Measurements from ENCODE around the gene SGTA. TPM values are rescaled to one million over a fixed set of nuclear protein-coding genes. Genes with fewer than 3 reads are reported as not detected.
"Not testable (repeated sequence)": the region's sequence is repeated elsewhere in the genome, so short reads cannot be mapped to it uniquely, and the experiment has no call there.

The SGTA gene
- total RNA-seq, 2 donors from 2014 or later: 73.9 to 81.5 TPM

- Mint-ChIP-seq H3K9me3 (no peaks in the 10 kb centered on the region), H3K36me3 (ENCODE audit: low read depth) (peaks cover 73% of the 10 kb centered on the region), H3K27ac (no peak overlapping the region), H3K27me3 (ENCODE audit: insufficient read depth) (no peaks in the 10 kb centered on the region), H3K4me3 (no peak overlapping the region), H3K4me1 (no peaks in the 10 kb centered on the region)
- 93 to 98% methylated on average over 12 to 27 of the region's 27 CpGs for WGBS, 2 experiments (ENCODE audit: insufficient coverage in 1 of 2, insufficient read length in 1 of 2)
- H3K9me3 ChIP-seq (ENCODE audit: control insufficient read depth, low read length): no peaks in the 10 kb centered on the region
- H3K36me3 ChIP-seq (ENCODE audit: control insufficient read depth, insufficient read depth, low read length): peaks cover 67% of the 10 kb centered on the region
- H3K27ac ChIP-seq (ENCODE audit: low read depth, low read length): no peak overlapping the region
- TF ChIP-seq, protein P1, sequence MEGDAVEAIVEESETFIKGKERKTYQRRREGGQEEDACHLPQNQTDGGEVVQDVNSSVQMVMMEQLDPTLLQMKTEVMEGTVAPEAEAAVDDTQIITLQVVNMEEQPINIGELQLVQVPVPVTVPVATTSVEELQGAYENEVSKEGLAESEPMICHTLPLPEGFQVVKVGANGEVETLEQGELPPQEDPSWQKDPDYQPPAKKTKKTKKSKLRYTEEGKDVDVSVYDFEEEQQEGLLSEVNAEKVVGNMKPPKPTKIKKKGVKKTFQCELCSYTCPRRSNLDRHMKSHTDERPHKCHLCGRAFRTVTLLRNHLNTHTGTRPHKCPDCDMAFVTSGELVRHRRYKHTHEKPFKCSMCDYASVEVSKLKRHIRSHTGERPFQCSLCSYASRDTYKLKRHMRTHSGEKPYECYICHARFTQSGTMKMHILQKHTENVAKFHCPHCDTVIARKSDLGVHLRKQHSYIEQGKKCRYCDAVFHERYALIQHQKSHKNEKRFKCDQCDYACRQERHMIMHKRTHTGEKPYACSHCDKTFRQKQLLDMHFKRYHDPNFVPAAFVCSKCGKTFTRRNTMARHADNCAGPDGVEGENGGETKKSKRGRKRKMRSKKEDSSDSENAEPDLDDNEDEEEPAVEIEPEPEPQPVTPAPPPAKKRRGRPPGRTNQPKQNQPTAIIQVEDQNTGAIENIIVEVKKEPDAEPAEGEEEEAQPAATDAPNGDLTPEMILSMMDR (conservative IDR thresholded peaks at IDR 0.05): no peak
- no peak overlapping the region for H3K9ac ChIP-seq (ENCODE audit: extremely low read depth, low read length, poor library complexity, severe bottlenecking)
- no peaks in the 10 kb centered on the region for H3K27me3 ChIP-seq (ENCODE audit: control insufficient read depth, insufficient read depth, low read length, poor library complexity, severe bottlenecking)
- no peak overlapping the region for H3K4me3 ChIP-seq (ENCODE audit: low read length)
- peaks cover 2% of the 10 kb centered on the region for H3K4me1 ChIP-seq (ENCODE audit: control insufficient read depth, insufficient read depth, low read length)
- DNase-seq: no peak
Measured at GRCh38 chr19:2795827-2796658, 13.0 kb upstream of the SGTA start.

DNA sequence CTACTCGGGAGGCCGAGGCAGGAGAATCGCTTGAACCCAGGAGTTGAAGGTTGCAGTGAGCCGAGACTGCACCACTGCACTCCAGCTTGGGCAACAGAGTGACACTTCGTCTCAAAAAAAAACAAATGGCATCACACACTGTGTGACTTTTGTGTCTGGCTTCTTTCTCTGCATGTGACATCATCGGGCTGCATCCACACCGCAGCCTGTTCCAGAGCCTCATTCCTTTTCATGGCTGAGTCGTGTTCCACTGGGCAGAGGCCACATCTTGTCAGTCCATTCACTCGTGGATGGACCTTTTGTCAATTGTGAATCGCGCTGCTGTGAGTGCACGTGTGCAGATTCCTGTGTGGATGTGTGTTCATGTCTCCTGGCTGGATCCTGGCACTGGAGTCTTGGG is 10.5 kb upstream of the SGTA start:
- no peaks in the 10 kb centered on the region for H3K9me3 Mint-ChIP-seq
- H3K4me3 Mint-ChIP-seq: no peak overlapping the region
- Histone ChIP-seq H3K4me1 (ENCODE audit: control insufficient read depth, insufficient read depth, low read length) (peaks cover 2% of the 10 kb centered on the region), H3K36me3 (ENCODE audit: control insufficient read depth, insufficient read depth, low read length) (peaks cover 54% of the 10 kb centered on the region), H3K9ac (ENCODE audit: extremely low read depth, low read length, poor library complexity, severe bottlenecking) (no peak overlapping the region), H3K27ac (ENCODE audit: low read depth, low read length) (no peak overlapping the region), H3K9me3 (ENCODE audit: control insufficient read depth, low read length) (no peaks in the 10 kb centered on the region), H3K4me3 (ENCODE audit: low read length) (no peak overlapping the region), H3K27me3 (ENCODE audit: control insufficient read depth, insufficient read depth, low read length, poor library complexity, severe bottlenecking) (no peaks in the 10 kb centered on the region)
- 95% methylated on average over 12 of the region's 12 CpGs for WGBS, 2 experiments (ENCODE audit: insufficient coverage in 1 of 2, insufficient read length in 1 of 2)
- DNase-seq: no peak
- peaks cover 62% of the 10 kb centered on the region for H3K36me3 Mint-ChIP-seq (ENCODE audit: low read depth)
- H3K4me1 Mint-ChIP-seq: no peaks in the 10 kb centered on the region
- TF ChIP-seq, protein P1 (conservative IDR thresholded peaks at IDR 0.05): no peak
- no peak overlapping the region for H3K27ac Mint-ChIP-seq
- H3K27me3 Mint-ChIP-seq (ENCODE audit: insufficient read depth): no peaks in the 10 kb centered on the region

GRCh38 chr19:2793126-2793525 is 10.1 kb upstream of the SGTA start:
- H3K4me1 ChIP-seq (ENCODE audit: control insufficient read depth, insufficient read depth, low read length): no peaks in the 10 kb centered on the region
- no peaks in the 10 kb centered on the region for H3K9me3 ChIP-seq (ENCODE audit: control insufficient read depth, low read length)
- H3K27me3 ChIP-seq (ENCODE audit: control insufficient read depth, insufficient read depth, low read length, poor library complexity, severe bottlenecking): no peaks in the 10 kb centered on the region
- DNase-seq: no peak
- peaks cover 51% of the 10 kb centered on the region for H3K36me3 ChIP-seq (ENCODE audit: control insufficient read depth, insufficient read depth, low read length)
- no peak overlapping the region for H3K4me3 ChIP-seq (ENCODE audit: low read length)
- H3K27ac Mint-ChIP-seq: no peak overlapping the region
- no peaks in the 10 kb centered on the region for H3K4me1 Mint-ChIP-seq
- no peak overlapping the region for H3K27ac ChIP-seq (ENCODE audit: low read depth, low read length)
- no peaks in the 10 kb centered on the region for H3K27me3 Mint-ChIP-seq (ENCODE audit: insufficient read depth)
- H3K4me3 Mint-ChIP-seq: no peak overlapping the region
- WGBS, 2 experiments (ENCODE audit: insufficient coverage in 1 of 2, insufficient read length in 1 of 2): 88 to 95% methylated on average over 2 to 7 of the region's 7 CpGs
- H3K36me3 Mint-ChIP-seq (ENCODE audit: low read depth): peaks cover 63% of the 10 kb centered on the region
- no peaks in the 10 kb centered on the region for H3K9me3 Mint-ChIP-seq
- no peak overlapping the region for H3K9ac ChIP-seq (ENCODE audit: extremely low read depth, low read length, poor library complexity, severe bottlenecking)
- TF ChIP-seq, protein P1 (conservative IDR thresholded peaks at IDR 0.05): no peak

GRCh38 chr19:2792666-2793065 is 9.6 kb upstream of the SGTA start:
- H3K9ac ChIP-seq (ENCODE audit: extremely low read depth, low read length, poor library complexity, severe bottlenecking); H3K4me1 ChIP-seq (ENCODE audit: control insufficient read depth, insufficient read depth, low read length); H3K27ac ChIP-seq (ENCODE audit: low read depth, low read length); DNase-seq; H3K9me3 Mint-ChIP-seq; H3K4me3 ChIP-seq (ENCODE audit: low read length); H3K4me3 Mint-ChIP-seq; H3K9me3 ChIP-seq (ENCODE audit: control insufficient read depth, low read length); H3K27me3 Mint-ChIP-seq (ENCODE audit: insufficient read depth); H3K27me3 ChIP-seq (ENCODE audit: control insufficient read depth, insufficient read depth, low read length, poor library complexity, severe bottlenecking); H3K4me1 Mint-ChIP-seq; H3K27ac Mint-ChIP-seq: not testable (repeated sequence)
- H3K36me3 Mint-ChIP-seq (ENCODE audit: low read depth): peaks cover 64% of the 10 kb centered on the region
- 91 to 94% methylated on average over 9 to 10 of the region's 10 CpGs for WGBS, 2 experiments (ENCODE audit: insufficient coverage in 1 of 2, insufficient read length in 1 of 2)
- peaks cover 48% of the 10 kb centered on the region for H3K36me3 ChIP-seq (ENCODE audit: control insufficient read depth, insufficient read depth, low read length)
